ENCODE measurements around the gene CTDP1.

Gene CTDP1

GRCh38 chr18:79781331-79781941 lies 101.8 kb downstream of the CTDP1 start:
- no peak for DNase-seq (ENCODE audit: low read depth in 1 of 2, low spot score in 1 of 2)

GRCh38 chr18:79782566-79783308 lies 103.1 kb downstream of the CTDP1 start:
- no peak for DNase-seq (ENCODE audit: low read depth in 1 of 2, low spot score in 1 of 2)

- DNase-seq (ENCODE audit: low read depth in 1 of 2, low spot score in 1 of 2), result no peak
Observed at GRCh38 chr18:79784071-79784913, 104.7 kb downstream of the CTDP1 start.

- DNase-seq (ENCODE audit: low read depth in 1 of 2, low spot score in 1 of 2), result no peak
Observed at GRCh38 chr18:79784965-79785770, 105.6 kb downstream of the CTDP1 start.

- no peak for DNase-seq (ENCODE audit: low read depth in 1 of 2, low spot score in 1 of 2)
Observed at GRCh38 chr18:79785831-79786230, 106.2 kb downstream of the CTDP1 start.

- no peak for DNase-seq (ENCODE audit: low read depth in 1 of 2, low spot score in 1 of 2)
Observed at GRCh38 chr18:79786304-79786703, 106.7 kb downstream of the CTDP1 start.

GRCh38 chr18:79786786-79787526 lies 107.4 kb downstream of the CTDP1 start:
- DNase-seq (ENCODE audit: low read depth in 1 of 2, low spot score in 1 of 2), result no peak

- DNase-seq (ENCODE audit: low read depth in 1 of 2, low spot score in 1 of 2), result no peak
Observed at GRCh38 chr18:79787527-79787864, 107.9 kb downstream of the CTDP1 start.

- no peak for DNase-seq (ENCODE audit: low read depth in 1 of 2, low spot score in 1 of 2)
Observed at GRCh38 chr18:79787865-79788733, 108.5 kb downstream of the CTDP1 start.

GRCh38 chr18:79788734-79789085 lies 109.1 kb downstream of the CTDP1 start:
- DNase-seq (ENCODE audit: low read depth in 1 of 2, low spot score in 1 of 2), result no peak

- no peak for DNase-seq (ENCODE audit: low read depth in 1 of 2, low spot score in 1 of 2)
Observed at GRCh38 chr18:79789091-79789891, 109.7 kb downstream of the CTDP1 start.

GRCh38 chr18:79789901-79790890 lies 110.6 kb downstream of the CTDP1 start:
- DNase-seq (ENCODE audit: low read depth in 1 of 2, low spot score in 1 of 2), result no peak

- no peak for DNase-seq (ENCODE audit: low read depth in 1 of 2, low spot score in 1 of 2)
Observed at GRCh38 chr18:79790996-79791972, 111.7 kb downstream of the CTDP1 start.

- DNase-seq (ENCODE audit: low read depth in 1 of 2, low spot score in 1 of 2), result no peak
Observed at GRCh38 chr18:79792096-79792987, 112.7 kb downstream of the CTDP1 start.

- no peak for DNase-seq (ENCODE audit: low read depth in 1 of 2, low spot score in 1 of 2)
Observed at GRCh38 chr18:79792988-79793355, 113.4 kb downstream of the CTDP1 start.

GRCh38 chr18:79794846-79795245 lies 115.2 kb downstream of the CTDP1 start:
- no peak for DNase-seq (ENCODE audit: low read depth in 1 of 2, low spot score in 1 of 2)

Measured in stimulated activated CD4-positive, alpha-beta T cell treated with anti-CD3 and anti-CD28 coated beads, Interleukin-15, amount 100 ng/mL, for 1 hour (primary cell).